Keratinocyte (primary cell): ENCODE results near the gene CCDC178. TPM values are rescaled to one million over a fixed set of nuclear protein-coding genes. Genes with fewer than 3 reads are reported as not detected.

Source experiments
- DNase-seq: peaks from one replicate; pipeline ENCODE4 v3.0.0-alpha.2; 2011; ENCODE audit warnings: low read depth, missing footprints, low spot score
- FAIRE-seq: peaks from 2 replicates; lab custom pipeline; 2011; peaks lifted over from hg19 to GRCh38; lab: Jason Lieb, UNC
- H2AFZ ChIP-seq: 2 replicates; pipeline ENCODE4 v1.6.0; 2012; ENCODE audit warnings: low read length, control low read depth, inconsistent platforms; ENCODE audit not compliant: control insufficient read depth
- H3K27ac ChIP-seq: 2 replicates; pipeline ENCODE4 v1.5.1; 2011; ENCODE audit warnings: low read length; ENCODE audit not compliant: control insufficient read depth, insufficient read depth
- H3K27me3 ChIP-seq: 3 replicates; pipeline ENCODE4 v1.6.0; 2011; ENCODE audit warnings: low read length; ENCODE audit not compliant: control insufficient read depth, insufficient read depth; ENCODE audit errors: extremely low read depth
- H3K36me3 ChIP-seq, 2 experiments: 2 replicates in 1 of 2; 3 replicates in 1 of 2; pipeline ENCODE4 v1.5.1; 2011; ENCODE audit warnings: low read length in 2 of 2, mild to moderate bottlenecking in 1 of 2; ENCODE audit not compliant: control insufficient read depth in 2 of 2, insufficient read depth in 2 of 2; ENCODE audit errors: extremely low read depth in 1 of 2
- H3K4me1 ChIP-seq: 3 replicates; pipeline ENCODE4 v1.5.1; 2011; ENCODE audit warnings: low read length; ENCODE audit not compliant: control insufficient read depth, insufficient read depth; ENCODE audit errors: extremely low read depth
- H3K4me2 ChIP-seq: 3 replicates; pipeline ENCODE4 v1.6.0; 2011; ENCODE audit warnings: low read depth, low read length; ENCODE audit not compliant: control insufficient read depth, insufficient read depth; ENCODE audit errors: extremely low read depth
- H3K4me3 ChIP-seq, 3 experiments: fragments of 200-600 bp in 1 of 3; sonication (generic) in 1 of 3; 2 replicates in 2 of 3; 3 replicates in 1 of 3; pipeline ENCODE4 v1.5.1; 2011 to 2016; ENCODE audit warnings: low read length in 3 of 3, mild to moderate bottlenecking in 3 of 3, control low read depth in 2 of 3, inconsistent platforms in 1 of 3, low read depth in 1 of 3, mixed read lengths in 1 of 3, mixed run types in 1 of 3, moderate library complexity in 1 of 3; ENCODE audit not compliant: control insufficient read depth in 2 of 3, insufficient read depth in 2 of 3; ENCODE audit errors: extremely low read depth in 1 of 3
- H3K79me2 ChIP-seq: 2 replicates; pipeline ENCODE4 v1.6.0; 2012; ENCODE audit warnings: low read length; ENCODE audit not compliant: control insufficient read depth, insufficient read depth
- H3K9ac ChIP-seq: 3 replicates; pipeline ENCODE4 v1.6.0; 2011; ENCODE audit warnings: low read length; ENCODE audit not compliant: control insufficient read depth, insufficient read depth; ENCODE audit errors: extremely low read depth
- H3K9me1 ChIP-seq: 3 replicates; pipeline ENCODE4 v1.6.0; 2011; ENCODE audit warnings: low read length; ENCODE audit not compliant: control insufficient read depth, insufficient read depth; ENCODE audit errors: extremely low read depth
- H3K9me3 ChIP-seq: 2 replicates; pipeline ENCODE4 v1.5.1; 2012; ENCODE audit warnings: low read depth, low read length; ENCODE audit not compliant: control insufficient read depth
- H4K20me1 ChIP-seq: 3 replicates; pipeline ENCODE4 v1.6.0; 2011; ENCODE audit warnings: low read length; ENCODE audit not compliant: control insufficient read depth, insufficient read depth; ENCODE audit errors: extremely low read depth
- CTCF ChIP-seq, 3 experiments: IDR thresholded peaks in 1 of 3; conservative IDR thresholded peaks in 1 of 3; optimal IDR thresholded peaks in 1 of 3; 2 replicates in 2 of 3; 3 replicates in 1 of 3; pipeline versions ENCODE3 to v1.5.1; 2011; ENCODE audit warnings: low read length in 3 of 3, mild to moderate bottlenecking in 3 of 3, moderate library complexity in 2 of 3, control low read depth in 1 of 3, inconsistent platforms in 1 of 3; ENCODE audit not compliant: insufficient read depth in 2 of 3; ENCODE audit errors: extremely low read depth in 1 of 3
- EZH2 ChIP-seq: IDR thresholded peaks from one replicate; pipeline ENCODE4 v1.6.1; 2012; ENCODE audit warnings: inconsistent platforms, mild to moderate bottlenecking, low read length, moderate library complexity
- dilution Hi-C: fragments of 300-500 bp; cut with MboI; formaldehyde crosslinking; loops from one replicate; pipeline ENCODE4 v1.7.0; 2020; ENCODE audit warnings: low sequenced_read_pairs; ENCODE audit not compliant: extremely low pct_ligation_motif_present
- polyA plus RNA-seq, 5 experiments: library from polyadenylated mRNA; depleted of rRNA in 3 of 5; stranded (reverse) in 3 of 5; stranded (forward) in 1 of 5; unstranded in 1 of 5; fragments of >200 nt; gene quantifications; 1 replicate in 1 of 5; 2 replicates in 3 of 5; 3 replicates in 1 of 5; pipeline versions ENCODE4 v1.2.1 to v1.2.3, GENCODE V29; 2011 to 2012; ENCODE audit warnings: missing spikeins in 2 of 5, low read depth in 1 of 5, low replicate concordance in 1 of 5

CCDC178 gene
- polyA plus RNA-seq, 1 donor (not counting 4 experiments of a cell fraction or from before 2014, with no cell fraction given): 0.14 TPM

- FAIRE-seq (no peak), DNase-seq (no peak)
- Histone ChIP-seq H3K9me1 (no peaks in the 10 kb centered on the region), H3K9ac (no peak overlapping the region), H3K27me3 (no peaks in the 10 kb centered on the region), H3K4me1 (no peaks in the 10 kb centered on the region), H3K27ac (no peak overlapping the region), H3K4me2 (no peak overlapping the region), H3K79me2 (no peaks in the 10 kb centered on the region), H3K36me3 (no peaks in the 10 kb centered on the region), H2AFZ (no peak overlapping the region), H4K20me1 (no peaks in the 10 kb centered on the region), H3K4me3 (no peak overlapping the region), H3K9me3 (no peaks in the 10 kb centered on the region)
- no peak for TF ChIP-seq CTCF (optimal IDR thresholded peaks at IDR 0.05 in 1 of 3, IDR thresholded peaks at IDR 0.05 in 1 of 3, conservative IDR thresholded peaks at IDR 0.05 in 1 of 3; ENCODE audit: extremely low read depth in 1 of 3, insufficient read depth in 2 of 3, low read length in 3 of 3)
- TF ChIP-seq EZH2: no peak
- dilution Hi-C loops: no loop called here
Observed at GRCh38 chr18:33307520-33307919, 133.0 kb downstream of the CCDC178 start.

- no peaks in the 10 kb centered on the region for H3K9me3 ChIP-seq
- H3K27me3 ChIP-seq: no peaks in the 10 kb centered on the region
- H3K27ac ChIP-seq: no peak overlapping the region
- dilution Hi-C loops: no loop called here
- no peaks in the 10 kb centered on the region for H3K79me2 ChIP-seq
- no peak for TF ChIP-seq EZH2
- no peak for TF ChIP-seq CTCF (optimal IDR thresholded peaks at IDR 0.05 in 1 of 3, IDR thresholded peaks at IDR 0.05 in 1 of 3, conservative IDR thresholded peaks at IDR 0.05 in 1 of 3; ENCODE audit: extremely low read depth in 1 of 3, insufficient read depth in 2 of 3, low read length in 3 of 3)
- no peak overlapping the region for H2AFZ ChIP-seq
- H3K9me1 ChIP-seq: no peaks in the 10 kb centered on the region
- H3K9ac ChIP-seq: no peak overlapping the region
- no peak overlapping the region for H3K4me3 ChIP-seq
- no peaks in the 10 kb centered on the region for H3K4me1 ChIP-seq
- no peak overlapping the region for H3K4me2 ChIP-seq
- FAIRE-seq (no peak), DNase-seq (no peak)
- H4K20me1 ChIP-seq: no peaks in the 10 kb centered on the region
- no peaks in the 10 kb centered on the region for H3K36me3 ChIP-seq
Observed at GRCh38 chr18:33304277-33304676, 136.2 kb downstream of the CCDC178 start.
